HFF-Myc (cell line): ENCODE results near the gene CHST14.
"Not testable (repeated sequence)": the region's sequence is repeated elsewhere in the genome, so short reads cannot be mapped to it uniquely, and the experiment has no call there.

Experiments
- DNase-seq: peaks from one replicate; pipeline ENCODE4 v3.0.0-alpha.2; 2011; ENCODE audit warnings: low read depth; ENCODE audit errors: extremely low read depth
- H3K4me3 ChIP-seq: replicated peaks from 2 replicates; pipeline ENCODE4 v1.5.1; 2011; ENCODE audit warnings: low read depth, mild to moderate bottlenecking, control low read depth, low read length
- TF ChIP-seq, protein P1 (sequence below): IDR thresholded peaks from 2 replicates; pipeline ENCODE4 v1.5.1; 2012; ENCODE audit warnings: mild to moderate bottlenecking, low read depth, low read length, control low read depth; ENCODE audit errors: missing control alignments

Gene CHST14

DNA sequence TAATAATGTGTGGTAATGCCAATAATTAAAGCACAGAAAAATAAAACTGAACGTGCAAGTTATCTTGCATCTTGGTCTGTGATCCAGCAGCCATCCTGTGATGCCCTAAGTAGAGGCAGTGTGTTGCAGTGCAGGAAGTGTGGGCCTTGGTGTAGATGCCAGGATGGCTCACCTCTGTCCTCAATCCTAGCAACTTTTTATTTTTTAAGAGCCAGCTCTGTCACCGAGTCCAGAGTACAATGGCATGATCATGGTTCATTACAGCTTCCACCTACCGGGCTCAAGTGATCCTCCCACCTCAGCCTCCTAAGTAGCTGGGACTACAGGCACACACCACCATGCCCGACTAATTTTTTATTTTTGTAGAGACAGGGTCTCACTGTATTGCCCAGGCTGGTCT is 22.4 kb upstream of the CHST14 start:
- no peak for DNase-seq
- TF ChIP-seq, protein P1, sequence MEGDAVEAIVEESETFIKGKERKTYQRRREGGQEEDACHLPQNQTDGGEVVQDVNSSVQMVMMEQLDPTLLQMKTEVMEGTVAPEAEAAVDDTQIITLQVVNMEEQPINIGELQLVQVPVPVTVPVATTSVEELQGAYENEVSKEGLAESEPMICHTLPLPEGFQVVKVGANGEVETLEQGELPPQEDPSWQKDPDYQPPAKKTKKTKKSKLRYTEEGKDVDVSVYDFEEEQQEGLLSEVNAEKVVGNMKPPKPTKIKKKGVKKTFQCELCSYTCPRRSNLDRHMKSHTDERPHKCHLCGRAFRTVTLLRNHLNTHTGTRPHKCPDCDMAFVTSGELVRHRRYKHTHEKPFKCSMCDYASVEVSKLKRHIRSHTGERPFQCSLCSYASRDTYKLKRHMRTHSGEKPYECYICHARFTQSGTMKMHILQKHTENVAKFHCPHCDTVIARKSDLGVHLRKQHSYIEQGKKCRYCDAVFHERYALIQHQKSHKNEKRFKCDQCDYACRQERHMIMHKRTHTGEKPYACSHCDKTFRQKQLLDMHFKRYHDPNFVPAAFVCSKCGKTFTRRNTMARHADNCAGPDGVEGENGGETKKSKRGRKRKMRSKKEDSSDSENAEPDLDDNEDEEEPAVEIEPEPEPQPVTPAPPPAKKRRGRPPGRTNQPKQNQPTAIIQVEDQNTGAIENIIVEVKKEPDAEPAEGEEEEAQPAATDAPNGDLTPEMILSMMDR = no peak

DNA sequence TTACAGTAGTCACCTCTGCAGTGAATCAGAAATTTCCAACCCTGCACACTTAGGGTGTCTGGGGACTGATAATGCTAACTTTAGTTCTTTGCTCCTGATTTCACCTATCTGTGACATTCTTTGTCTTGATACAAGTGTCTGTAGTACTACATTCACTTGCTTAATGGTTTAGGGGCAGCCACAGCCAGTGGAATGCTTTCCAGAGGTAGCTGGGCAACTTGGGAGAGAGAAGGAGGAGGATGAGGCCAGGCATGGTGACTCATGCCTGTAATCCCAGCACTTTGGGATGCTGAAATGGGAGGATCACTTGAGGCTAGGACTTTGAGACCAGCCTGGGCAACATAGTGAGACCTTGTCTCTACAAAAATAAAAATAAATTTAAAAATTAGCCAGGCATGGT is 21.5 kb upstream of the CHST14 start:
- TF ChIP-seq, protein P1 = no peak
- no peak overlapping the region for H3K4me3 ChIP-seq
- DNase-seq = no peak

More for the DNA sequence above, 22.4 kb upstream of the CHST14 start:
- no peak overlapping the region for H3K4me3 ChIP-seq

DNA sequence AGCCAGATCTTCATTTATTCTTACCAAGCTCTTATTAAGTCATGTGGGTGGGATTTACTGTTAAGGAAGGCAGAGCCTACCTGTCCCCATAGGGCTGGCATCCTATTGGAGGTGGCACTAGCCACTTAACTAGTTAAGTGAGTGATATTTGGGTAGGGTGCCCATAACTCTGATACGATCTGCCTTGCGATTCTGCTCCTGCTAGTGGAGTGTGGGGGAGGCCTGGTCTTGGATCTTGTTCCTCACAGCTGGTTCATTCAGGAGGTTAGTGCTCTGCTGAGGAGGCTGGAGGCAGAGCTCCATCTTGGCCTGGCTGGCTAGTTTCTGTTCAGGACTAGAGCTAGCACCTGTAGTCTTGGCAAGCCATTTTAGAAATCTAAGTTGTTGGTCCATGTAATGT is 20.7 kb upstream of the CHST14 start:
- no peak for DNase-seq
- H3K4me3 ChIP-seq = no peak overlapping the region
- TF ChIP-seq, protein P1 = no peak

DNA sequence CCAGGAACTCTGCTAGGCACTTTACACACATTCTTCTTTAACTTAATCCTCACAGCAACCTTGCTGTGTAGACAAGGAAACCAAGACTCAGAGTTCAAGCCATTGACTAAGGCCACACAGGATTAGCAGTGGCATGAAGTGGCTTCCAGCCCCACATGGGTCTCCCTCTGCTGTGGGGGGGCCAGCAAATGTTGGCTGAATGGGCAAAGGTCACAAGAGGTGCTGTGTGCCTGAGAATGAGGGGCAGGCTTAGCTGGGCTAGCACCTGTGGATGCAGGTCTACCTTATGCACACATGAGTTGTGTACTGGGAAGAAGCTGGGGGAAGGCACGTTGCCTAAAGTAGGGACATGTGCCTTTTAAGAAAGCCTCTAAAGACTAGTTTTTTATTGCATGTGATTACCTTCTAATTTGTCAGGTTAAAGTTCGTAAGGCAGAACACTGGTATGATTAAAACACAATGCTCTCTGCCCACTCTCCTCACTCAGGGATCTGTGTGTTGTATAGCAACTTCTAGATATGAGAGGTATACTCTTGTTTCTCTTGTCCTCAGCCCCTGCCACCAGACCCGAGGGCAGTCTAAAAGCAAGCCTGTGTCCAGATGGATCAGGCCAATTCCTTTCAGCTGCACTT is 19.1 kb upstream of the CHST14 start:
- H3K4me3 ChIP-seq = no peak overlapping the region
- TF ChIP-seq, protein P1 = no peak
- no peak for DNase-seq

DNA sequence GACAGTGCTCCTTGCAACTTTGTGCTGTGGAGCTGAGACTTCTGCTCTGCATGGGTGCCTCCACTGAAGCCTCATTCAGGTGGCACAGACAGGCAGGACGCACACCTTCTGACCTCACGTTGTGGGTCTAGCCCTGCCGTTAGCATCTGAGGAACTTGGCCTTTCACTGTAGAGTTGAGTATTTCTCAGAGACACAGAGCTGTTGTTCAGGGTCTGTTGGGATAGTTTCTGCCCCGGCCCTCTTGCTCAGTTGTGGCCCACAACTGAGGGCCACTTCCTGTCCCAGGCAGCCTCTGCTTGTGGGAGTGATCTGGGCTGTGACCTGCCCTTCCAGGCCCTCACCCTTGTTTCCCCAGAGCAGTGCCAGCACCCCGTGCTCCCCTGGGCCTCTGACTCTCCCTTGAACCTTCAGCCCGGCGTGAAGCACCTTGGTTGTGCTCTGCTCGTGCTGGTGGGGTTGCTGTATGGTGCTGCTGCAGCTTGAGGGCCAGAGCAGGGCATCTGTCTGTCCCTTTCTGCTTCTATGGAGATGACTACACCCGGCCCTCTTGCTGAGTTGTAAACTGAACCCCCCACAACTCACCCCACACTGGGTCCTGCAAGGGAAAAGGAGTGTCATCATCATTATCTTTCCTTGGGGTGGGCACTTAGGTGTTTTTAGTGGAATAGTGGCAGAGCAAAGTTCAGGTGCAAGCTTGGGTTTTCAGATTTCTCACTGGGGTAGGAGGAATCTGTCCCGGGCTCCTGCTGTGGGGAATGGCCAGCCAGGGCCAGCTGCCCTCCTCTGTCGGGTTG is 18.3 kb upstream of the CHST14 start:
- no peak overlapping the region for H3K4me3 ChIP-seq
- TF ChIP-seq, protein P1 = no peak
- no peak for DNase-seq

DNA sequence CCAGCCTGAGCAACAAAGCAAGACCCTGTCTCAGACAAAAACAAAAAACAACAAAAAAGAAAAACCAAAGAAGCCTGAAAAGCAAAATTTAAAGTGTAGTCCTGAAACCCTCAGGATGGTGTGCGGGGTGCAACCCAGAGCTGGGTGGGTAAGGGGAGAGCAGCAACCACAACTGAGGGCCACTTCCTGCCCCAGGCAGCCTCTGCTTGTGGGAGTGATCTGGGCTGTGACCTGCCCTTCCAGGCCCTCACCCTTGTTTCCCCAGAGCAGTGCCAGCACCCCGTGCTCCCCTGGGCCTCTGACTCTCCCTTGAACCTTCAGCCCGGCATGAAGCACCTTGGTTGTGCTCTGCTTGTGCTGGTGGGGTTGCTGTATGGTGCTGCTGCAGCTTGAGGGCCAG is 16.8 kb upstream of the CHST14 start:
- H3K4me3 ChIP-seq, DNase-seq: not testable (repeated sequence)

DNA sequence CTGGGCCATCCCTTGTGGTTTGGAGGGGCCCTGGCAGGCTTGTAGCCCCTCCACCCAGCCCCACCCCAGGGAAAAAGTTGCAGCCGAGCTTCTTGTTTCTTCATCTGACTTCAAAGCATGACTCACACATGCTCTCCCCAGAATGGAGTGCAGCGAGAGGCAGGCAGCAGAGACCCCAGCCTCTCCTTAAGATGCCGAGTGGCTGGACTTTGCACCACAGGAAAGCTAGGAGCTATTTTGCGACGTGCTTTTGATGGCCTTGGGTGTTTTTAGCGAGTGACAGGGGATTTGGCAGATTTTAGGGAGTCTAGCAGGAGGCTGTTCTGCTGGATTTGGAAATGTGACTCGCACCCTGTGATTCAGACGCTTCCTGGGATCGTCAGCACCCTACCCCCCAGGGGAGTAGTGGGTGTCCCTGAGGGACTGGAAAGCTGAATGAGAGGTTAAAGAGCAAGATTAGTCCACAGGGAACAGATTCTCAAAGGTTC is 15.8 kb upstream of the CHST14 start:
- no peak overlapping the region for H3K4me3 ChIP-seq
- no peak for DNase-seq
- TF ChIP-seq, protein P1 = no peak
